Activated gamma-delta T cell treated with anti-CD3 and anti-CD28 coated beads, Interleukin-2, amount 50 U/mL, for 16 hours (primary cell): ENCODE data around the gene FAM174C.
"Not testable (repeated sequence)": the region's sequence is repeated elsewhere in the genome, so short reads cannot be mapped to it uniquely, and the experiment has no call there.

Source experiments
- DNase-seq: peaks from one replicate; pipeline ENCODE4 v3.0.0-alpha.2; 2020; ENCODE audit warnings: low read depth

The FAM174C gene

GRCh38 chr19:1300744-1301490 lies 25.6 kb downstream of the FAM174C start:
- no peak for DNase-seq

DNA sequence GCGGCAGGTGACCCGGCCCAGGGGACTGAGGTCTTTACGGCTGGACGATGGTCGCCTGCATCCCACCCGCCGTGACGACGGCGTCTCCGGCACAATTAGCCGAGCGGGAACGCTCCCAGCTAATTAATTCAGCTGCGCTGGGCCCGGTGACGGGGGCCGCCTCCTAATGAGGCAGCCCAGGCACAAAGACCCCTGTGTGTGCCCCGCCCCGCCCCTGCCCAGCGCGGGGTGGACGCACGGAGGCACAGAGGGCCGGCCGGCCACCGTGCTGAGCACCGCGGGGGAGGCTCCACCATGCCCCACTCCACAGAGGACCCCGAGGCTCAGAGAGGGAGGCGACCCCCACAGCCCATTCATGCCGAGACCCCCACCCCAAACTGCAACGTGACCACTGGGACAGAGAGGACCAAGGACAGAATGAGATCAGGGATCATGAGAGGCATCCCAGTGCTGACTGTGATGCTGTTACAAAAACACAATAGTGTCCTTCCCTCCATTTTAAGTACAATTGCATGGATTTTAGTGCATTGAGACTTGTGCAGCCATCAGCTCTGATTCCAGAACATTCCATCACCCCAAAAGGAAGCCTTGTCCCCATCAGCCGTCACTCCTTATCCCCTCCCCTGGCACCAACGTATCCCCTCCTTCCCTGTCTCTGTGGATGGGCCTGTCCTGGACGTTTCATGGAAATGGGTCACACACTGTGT lies 27.4 kb downstream of the FAM174C start:
- no peak for DNase-seq

- DNase-seq = no peak
Observed at GRCh38 chr19:1304197-1304924, 29.0 kb downstream of the FAM174C start.

- not testable (repeated sequence) for DNase-seq
Observed at GRCh38 chr19:1305354-1305753, 30.0 kb downstream of the FAM174C start.

- DNase-seq = no peak
Observed at GRCh38 chr19:1307320-1307719, 32.0 kb downstream of the FAM174C start.

- DNase-seq = no peak
Observed at GRCh38 chr19:1307755-1308303, 32.5 kb downstream of the FAM174C start.

GRCh38 chr19:1308718-1309117 lies 33.4 kb downstream of the FAM174C start:
- no peak for DNase-seq

DNA sequence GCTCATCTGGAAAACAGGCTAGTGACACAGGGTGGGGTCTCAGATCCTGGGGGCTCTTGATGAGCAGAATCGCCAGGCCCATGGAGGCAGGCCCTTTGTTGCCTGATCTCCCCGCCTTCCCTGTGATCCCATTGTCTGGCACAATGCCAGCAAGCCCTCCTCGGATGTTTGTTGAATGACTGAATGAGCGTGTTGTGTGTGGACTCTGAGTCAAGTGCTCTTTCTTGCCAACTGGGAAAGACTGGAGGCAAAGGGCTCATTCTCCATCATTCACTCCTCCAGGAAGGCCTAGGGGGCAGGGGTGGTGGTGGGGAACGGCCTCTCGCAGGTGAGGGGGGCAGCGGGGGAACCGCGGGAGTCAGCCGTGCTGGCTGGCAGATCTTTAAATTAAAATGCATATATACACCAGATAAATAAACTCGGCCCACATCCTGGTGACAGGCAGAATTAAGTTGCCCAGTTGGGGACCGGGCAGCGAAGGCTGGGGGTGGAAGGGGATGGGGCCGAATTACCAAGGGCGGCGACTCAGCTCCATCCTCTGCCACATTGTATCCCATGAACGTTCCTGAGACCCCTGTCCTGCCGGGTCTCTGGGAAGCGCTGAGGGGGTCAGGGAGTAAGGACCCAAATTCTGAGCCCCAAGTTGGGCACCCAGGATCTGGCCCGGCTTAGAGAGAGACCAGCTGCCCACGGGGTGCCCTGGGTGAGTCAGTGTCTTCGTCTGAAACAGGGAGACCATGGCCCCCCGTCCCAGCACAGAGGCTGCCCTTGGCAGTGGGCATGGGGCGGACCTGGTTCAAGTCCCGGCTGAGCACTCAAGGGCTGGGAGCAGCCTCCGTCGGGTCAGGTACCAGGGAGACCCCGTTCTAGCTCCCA lies 34.9 kb downstream of the FAM174C start:
- DNase-seq = no peak

GRCh38 chr19:1310853-1311180 lies 35.5 kb downstream of the FAM174C start:
- DNase-seq = no peak

DNA sequence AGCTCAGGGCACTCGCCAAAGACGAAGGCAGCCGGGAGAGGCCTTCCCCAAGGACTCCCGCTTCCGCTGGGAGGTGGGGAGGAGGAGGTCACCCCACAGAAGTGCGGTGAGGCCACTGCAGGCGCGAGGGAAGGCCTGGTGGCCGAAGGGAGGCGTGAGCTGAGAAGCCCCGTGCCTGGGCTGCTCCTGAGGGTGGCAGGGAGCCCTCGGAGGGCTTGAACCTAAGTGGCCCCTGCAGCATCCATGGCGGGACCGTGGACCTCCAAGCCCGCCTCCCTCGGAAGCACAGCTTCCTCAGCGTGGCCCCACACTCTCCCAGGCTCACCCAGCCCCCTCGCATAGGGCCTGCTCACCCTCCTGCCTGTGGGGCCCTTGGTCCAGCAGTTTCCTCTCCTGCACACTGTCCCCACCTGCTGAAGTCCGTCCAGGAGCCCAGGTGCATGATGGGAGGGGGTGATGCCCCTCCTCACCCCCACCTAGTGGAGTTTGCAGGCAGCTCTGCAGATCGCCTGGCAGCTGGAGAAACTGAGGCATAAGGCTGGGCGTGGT lies 36.3 kb downstream of the FAM174C start:
- no peak for DNase-seq

- DNase-seq = no peak
Observed at GRCh38 chr19:1312767-1313694, 37.7 kb downstream of the FAM174C start.

DNA sequence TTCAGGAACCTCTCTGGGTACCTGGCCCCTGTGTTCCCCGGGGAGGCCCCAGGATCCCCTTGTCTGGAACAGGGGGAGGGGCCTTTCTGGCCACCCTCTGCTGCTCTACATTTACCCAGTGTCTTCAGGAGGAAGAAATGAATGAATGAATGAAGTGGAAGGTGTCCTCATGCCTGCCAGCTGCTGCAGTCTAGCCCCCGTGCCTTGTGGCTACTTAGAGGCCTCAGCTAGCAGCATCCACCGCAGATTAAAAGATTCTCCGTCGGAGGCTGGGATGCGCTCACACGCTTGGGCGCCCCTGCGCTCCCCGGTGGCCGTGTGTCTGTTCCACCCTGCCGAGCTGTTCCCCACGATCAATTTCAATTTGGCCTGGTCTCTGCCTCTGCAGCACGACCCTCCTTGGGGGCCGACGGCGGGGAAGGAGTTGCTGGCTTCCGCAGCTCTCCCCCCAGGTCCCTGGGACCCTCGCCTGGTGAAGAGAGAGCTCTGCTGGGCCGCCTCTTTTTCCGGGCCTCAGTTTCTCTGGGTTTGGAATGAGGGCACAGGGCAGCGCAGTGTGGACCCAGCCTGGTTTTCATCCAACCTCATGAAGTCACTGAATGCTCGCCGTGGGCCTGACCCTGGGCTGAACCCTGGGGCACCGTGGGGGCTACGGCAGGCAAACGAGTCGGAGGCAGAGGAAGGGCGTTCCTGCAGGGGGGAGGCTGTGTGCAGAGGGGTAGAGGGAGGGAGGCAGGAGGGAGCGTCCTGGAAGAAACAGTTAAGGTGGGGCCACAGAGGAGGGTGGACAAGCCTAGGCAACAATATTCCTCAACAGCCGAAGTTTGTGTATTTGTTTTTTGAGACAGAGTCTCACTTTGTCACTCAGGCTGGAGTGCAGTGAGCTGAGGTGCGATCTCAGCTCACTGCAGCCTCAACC lies 38.6 kb downstream of the FAM174C start:
- DNase-seq = no peak

GRCh38 chr19:1315470-1316166 lies 40.3 kb downstream of the FAM174C start:
- no peak for DNase-seq

DNA sequence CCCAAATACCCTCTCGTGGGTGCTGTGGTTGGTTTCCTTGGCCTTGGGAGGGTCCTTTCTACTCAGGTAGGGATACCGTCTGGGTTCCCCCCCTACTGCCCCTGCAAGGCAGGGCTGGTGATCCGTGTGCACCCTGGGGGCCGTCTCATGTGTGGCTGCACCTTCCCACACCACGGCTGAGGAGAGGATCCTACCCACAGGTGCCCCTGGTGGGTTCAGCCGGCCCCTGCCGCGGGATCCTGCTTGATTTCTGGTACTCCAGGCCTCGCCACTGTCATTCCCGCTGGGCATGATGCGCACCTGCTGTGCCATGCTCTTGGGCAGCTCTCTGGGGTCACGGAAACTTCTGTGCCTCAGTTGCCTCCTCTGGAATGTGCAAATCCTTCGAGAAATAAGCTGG lies 41.1 kb downstream of the FAM174C start:
- DNase-seq = no peak

DNA sequence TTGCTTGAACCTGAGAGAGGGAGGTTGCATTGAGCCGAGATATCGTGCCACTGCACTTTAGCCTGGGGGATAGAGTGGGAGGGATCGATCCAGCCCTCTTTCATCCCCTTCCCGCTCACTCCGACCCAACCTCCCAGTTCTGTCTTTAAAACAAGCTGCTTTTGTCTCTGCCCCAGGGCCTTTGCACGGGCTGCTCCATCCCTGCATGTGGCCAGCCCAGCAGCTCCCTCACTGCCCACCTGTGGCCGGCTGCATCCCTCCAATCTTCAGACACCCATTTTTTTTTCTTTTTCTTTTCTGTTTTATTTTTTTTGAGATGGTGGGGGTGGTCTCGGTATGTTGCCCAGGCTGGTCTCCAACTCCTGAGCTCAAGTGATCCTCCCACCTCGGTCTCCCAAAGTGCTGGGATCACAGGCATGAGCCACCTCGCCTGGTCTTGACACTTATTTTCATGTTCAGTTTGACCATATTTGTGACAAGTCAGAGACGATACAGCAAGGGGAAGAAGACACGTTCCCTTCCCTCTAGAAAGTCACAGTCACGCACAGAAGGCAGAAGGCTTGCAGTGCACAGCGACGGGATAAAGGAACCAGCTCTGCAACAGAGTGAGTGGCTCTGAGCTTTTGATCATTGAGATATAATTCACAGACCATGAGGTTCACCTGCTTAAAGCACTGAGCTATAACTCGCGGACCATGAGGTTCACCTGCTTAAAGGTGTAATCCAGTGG lies 42.1 kb downstream of the FAM174C start:
- no peak for DNase-seq

- DNase-seq = no peak
Observed at GRCh38 chr19:1318678-1319471, 43.5 kb downstream of the FAM174C start.

DNA sequence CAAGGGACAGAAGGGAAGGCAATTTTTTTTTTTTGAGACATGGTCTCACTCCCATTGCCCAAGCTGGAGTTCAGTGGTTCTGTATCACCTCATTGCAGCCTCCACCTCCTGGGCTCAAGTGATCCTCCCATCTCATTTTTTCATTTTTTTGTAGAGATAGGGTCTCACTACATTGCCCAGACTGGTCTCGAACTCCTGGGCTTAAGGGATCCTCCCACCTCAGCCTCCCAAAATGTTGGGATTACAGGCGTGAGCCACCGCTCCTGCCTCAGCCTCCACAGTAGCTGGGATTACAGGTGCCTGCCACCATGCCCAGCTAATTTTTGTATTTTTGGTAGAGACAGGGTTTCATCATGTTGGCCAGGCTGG lies 44.9 kb downstream of the FAM174C start:
- DNase-seq = not testable (repeated sequence)
